SK-N-MC (cell line): Measurements from ENCODE around the gene TSHZ3.

ENCODE experiments used
- EZH2 ChIP-seq: fragments of 200-600 bp; sonication (generic); IDR thresholded peaks from one replicate; pipeline ENCODE4 v1.6.1; 2017; ENCODE audit warnings: antibody characterized with exemption
- POLR2AphosphoS5 ChIP-seq: IDR thresholded peaks from 2 replicates; pipeline ENCODE4 v1.6.1; 2012; ENCODE audit warnings: mild to moderate bottlenecking, low read depth, low read length, borderline replicate concordance

DNA sequence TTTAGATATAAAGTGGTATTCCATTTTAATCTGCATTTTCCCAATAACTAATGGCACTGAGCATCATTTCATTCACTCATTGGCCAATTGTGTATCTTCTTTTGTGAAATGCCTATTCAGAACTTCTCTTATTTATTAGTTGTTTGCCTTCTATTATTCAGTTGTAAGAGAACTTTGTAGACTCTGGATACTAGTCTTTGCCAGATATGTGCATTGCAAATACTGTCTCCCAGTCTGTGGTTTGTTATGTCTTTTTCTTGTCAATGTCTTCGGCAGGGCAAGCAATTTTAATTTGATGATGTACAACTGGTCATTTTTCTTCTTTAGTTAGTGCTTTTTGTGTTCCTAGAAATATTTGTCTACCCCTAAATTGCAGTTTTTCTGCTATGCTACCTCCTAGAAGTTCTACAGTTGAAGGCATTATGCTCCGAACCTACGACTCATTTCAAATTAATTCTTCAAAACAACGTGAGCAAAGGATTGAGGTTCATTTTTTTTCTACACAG lies 115.9 kb downstream of the TSHZ3 start:
- no peak for TF ChIP-seq POLR2AphosphoS5
- TF ChIP-seq EZH2: no peak
